NT2/D1 (cell line): ENCODE results near the gene DGKK.

Experiments used
- YY1 ChIP-seq: IDR thresholded peaks from 2 replicates; pipeline ENCODE4 v1.6.1; 2011; ENCODE audit not compliant: insufficient read length, insufficient read depth
- ZNF274 ChIP-seq: IDR thresholded peaks from 2 replicates; pipeline ENCODE4 v1.6.1; 2011; ENCODE audit warnings: mild to moderate bottlenecking, low read depth, low read length

- TF ChIP-seq ZNF274 (no peak), YY1 (no peak)
These were observed 84.1 kb downstream of the DGKK start for GRCh38 chrX:50386520-50386919.
